Bone marrow (tissue), 2 donors: ENCODE data around the gene HLA-DPB1.

Experiments used
- DNase-seq, 2 donors: peaks; one replicate each; lab custom pipeline; 2025; lab: John Stamatoyannopoulos, UW

The HLA-DPB1 gene

DNA sequence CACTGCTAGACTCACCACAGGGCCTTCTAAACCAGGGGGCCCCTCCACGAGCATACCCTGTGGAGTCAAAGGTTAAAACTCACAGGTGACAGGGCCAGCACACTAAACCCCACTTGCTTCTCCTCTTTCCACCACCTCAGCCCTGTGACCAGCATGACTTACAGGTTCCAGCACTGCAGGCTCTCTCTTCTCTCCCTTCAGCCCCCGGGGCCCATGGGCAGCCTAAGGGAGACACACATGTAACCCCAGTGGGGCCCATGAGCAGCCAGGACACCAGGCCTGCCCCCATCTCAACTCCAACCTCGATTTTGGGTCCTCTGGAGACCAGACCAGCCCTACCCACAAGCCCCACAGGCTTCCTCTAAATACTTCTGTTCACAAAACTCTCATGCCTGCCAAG is 28.0 kb downstream of the HLA-DPB1 start:
- no peak for DNase-seq

- no peak for DNase-seq
Measured at GRCh38 chr6:33104887-33105286, 29.1 kb downstream of the HLA-DPB1 start.

GRCh38 chr6:33105386-33105785 is 29.6 kb downstream of the HLA-DPB1 start:
- DNase-seq, result no peak

GRCh38 chr6:33105916-33106871 is 30.4 kb downstream of the HLA-DPB1 start:
- DNase-seq, result no peak

DNA sequence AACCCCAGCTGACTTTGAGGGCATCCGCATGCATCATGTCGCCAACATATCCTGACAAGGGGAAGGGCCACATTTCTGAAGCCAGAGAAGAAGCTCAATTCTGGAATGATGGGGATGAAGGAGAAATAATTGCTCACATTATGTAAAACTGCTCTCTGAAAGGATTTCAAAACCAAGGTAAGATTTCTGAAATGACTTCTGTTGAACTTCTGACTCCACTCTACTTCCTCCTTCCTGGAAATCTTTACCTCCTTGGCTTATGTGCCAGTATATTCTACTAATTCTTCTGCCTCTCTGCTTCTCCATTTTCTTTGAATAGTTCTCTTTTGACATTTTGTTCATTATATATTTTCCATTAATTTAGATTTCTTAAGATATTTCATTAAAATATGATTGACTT is 31.9 kb downstream of the HLA-DPB1 start:
- DNase-seq, result no peak

- no peak for DNase-seq
Measured at GRCh38 chr6:33108307-33108706, 32.5 kb downstream of the HLA-DPB1 start.

GRCh38 chr6:33112148-33112547 is 36.4 kb downstream of the HLA-DPB1 start:
- DNase-seq, result peak in 1 of 2 donors; percentile 56

- no peak for DNase-seq
Measured at GRCh38 chr6:33113755-33114154, 38.0 kb downstream of the HLA-DPB1 start.

GRCh38 chr6:33114406-33114805 is 38.6 kb downstream of the HLA-DPB1 start:
- peak in 1 of 2 donors; percentile 15 for DNase-seq

- no peak for DNase-seq
Measured at GRCh38 chr6:33116417-33116816, 40.6 kb downstream of the HLA-DPB1 start.

GRCh38 chr6:33116841-33117711 is 41.3 kb downstream of the HLA-DPB1 start:
- DNase-seq, result no peak

- no peak for DNase-seq
Measured at GRCh38 chr6:33117811-33118277, 42.1 kb downstream of the HLA-DPB1 start.

- peak in 1 of 2 donors; percentile 70 for DNase-seq
Measured at GRCh38 chr6:33118525-33119123, 42.8 kb downstream of the HLA-DPB1 start.

DNA sequence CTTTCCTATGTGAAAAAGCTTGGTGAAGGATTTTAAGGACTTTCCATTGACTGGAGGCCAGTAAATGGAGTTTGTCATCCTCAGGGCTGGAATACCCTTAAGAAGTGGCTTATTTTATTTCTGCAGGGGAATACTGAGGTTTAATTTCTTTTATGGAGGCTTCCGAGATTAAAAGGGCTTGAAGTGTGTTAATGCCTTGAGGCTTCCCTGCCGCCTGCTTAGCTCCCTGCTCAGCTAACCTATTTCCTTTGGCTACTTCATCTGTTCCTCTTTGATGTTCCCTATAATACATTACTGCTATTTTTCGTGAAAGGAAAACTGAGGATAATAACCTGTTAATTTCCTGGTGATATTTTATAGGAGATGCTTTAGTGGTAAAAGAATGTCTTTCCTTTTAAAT is 44.2 kb downstream of the HLA-DPB1 start:
- no peak for DNase-seq

- DNase-seq, result no peak
Measured at GRCh38 chr6:33123181-33123580, 47.4 kb downstream of the HLA-DPB1 start.

GRCh38 chr6:33123732-33124524 is 48.1 kb downstream of the HLA-DPB1 start:
- peak in 1 of 2 donors; percentile 17 for DNase-seq

GRCh38 chr6:33124525-33124901 is 48.7 kb downstream of the HLA-DPB1 start:
- DNase-seq, result no peak

DNA sequence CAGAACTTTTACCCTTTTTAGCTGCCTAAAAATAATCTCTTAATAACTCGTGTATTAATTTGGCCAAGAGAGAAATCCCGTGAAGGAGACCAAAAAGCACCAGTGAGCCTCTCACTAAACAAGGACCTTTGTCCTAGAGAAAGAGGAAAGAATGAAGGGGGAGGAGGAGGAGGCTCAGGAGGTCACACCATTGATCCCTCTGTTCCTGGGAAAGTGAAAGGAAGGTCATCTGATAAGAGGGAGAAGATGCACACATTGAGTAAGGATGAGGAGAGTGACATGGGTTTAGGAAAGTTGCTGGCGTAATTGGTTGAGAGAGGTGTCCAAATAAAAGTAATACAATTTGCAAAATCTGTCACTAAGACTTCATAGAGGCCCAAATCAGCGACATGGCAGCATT is 49.2 kb downstream of the HLA-DPB1 start:
- no peak for DNase-seq

- peak; percentile 3 to 16 for DNase-seq
Measured at GRCh38 chr6:33126101-33126714, 50.4 kb downstream of the HLA-DPB1 start.

GRCh38 chr6:33128318-33128717 is 52.5 kb downstream of the HLA-DPB1 start:
- DNase-seq, result no peak

GRCh38 chr6:33132081-33132524 is 56.3 kb downstream of the HLA-DPB1 start:
- DNase-seq, result no peak
